HG03521 (cell line): ENCODE measurements around the gene CCDC6.
"Not testable (repeated sequence)": the region's sequence is repeated elsewhere in the genome, so short reads cannot be mapped to it uniquely, and the experiment has no call there.

ENCODE experiments used
- ATAC-seq: cut with Tn5 transposase; IDR thresholded peaks from one replicate; pipeline ENCODE4 v1.9.1; 2021; ENCODE audit warnings: mild to moderate bottlenecking, moderate library complexity; ENCODE audit not compliant: unreplicated experiment

Gene CCDC6

GRCh38 chr10:59771162-59771807 lies 135.1 kb downstream of the CCDC6 start:
- no peak for ATAC-seq

- no peak for ATAC-seq
Observed at GRCh38 chr10:59770689-59771088, 135.7 kb downstream of the CCDC6 start.

GRCh38 chr10:59762505-59762904 lies 143.9 kb downstream of the CCDC6 start:
- no peak for ATAC-seq

GRCh38 chr10:59757966-59758365 lies 148.4 kb downstream of the CCDC6 start:
- ATAC-seq: no peak

GRCh38 chr10:59754951-59755350 lies 151.4 kb downstream of the CCDC6 start:
- ATAC-seq: no peak

GRCh38 chr10:59753267-59753666 lies 153.1 kb downstream of the CCDC6 start, which contains the start of gene MRLN:
Gene MRLN, minus strand, starts transcription at chr10:59753455.
- no peak for ATAC-seq

GRCh38 chr10:59752278-59752940 lies 153.9 kb downstream of the CCDC6 start:
- ATAC-seq: no peak

- no peak for ATAC-seq
Observed at GRCh38 chr10:59750155-59750945, 156.0 kb downstream of the CCDC6 start.

- ATAC-seq: no peak
Observed at GRCh38 chr10:59748834-59749233, 157.5 kb downstream of the CCDC6 start.

GRCh38 chr10:59745163-59745650 lies 161.1 kb downstream of the CCDC6 start:
- ATAC-seq: no peak

GRCh38 chr10:59744762-59745161 lies 161.6 kb downstream of the CCDC6 start:
- not testable (repeated sequence) for ATAC-seq

GRCh38 chr10:59744156-59744555 lies 162.2 kb downstream of the CCDC6 start:
- ATAC-seq: not testable (repeated sequence)

- ATAC-seq: no peak
Observed at GRCh38 chr10:59741583-59741982, 164.8 kb downstream of the CCDC6 start.

GRCh38 chr10:59741048-59741447 lies 165.3 kb downstream of the CCDC6 start:
- no peak for ATAC-seq
